ENCODE measurements around the gene TES.

DNA sequence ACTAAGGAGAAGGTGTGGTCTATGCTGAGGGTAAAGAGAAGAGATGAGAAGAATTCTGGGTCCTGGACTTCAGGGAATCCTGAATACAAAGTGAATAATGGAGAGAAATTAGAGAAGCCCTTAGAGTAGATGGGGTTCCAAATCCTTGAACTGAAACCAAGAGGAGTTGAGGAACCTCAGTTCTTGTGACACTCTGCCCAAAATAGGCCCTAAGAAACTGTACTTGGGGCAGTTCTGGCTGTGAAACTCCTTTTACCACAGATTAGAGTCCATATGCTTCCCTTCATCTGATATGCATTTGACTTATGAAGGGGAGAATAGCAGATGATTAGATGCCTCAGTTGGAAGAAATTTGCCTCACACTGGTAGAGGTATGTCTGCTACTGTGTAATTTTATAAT is 19.0 kb downstream of the TES start:
- TF ChIP-seq ASH2L (IDR thresholded peaks at IDR 0.05; ENCODE audit: low read length) (no peak), CREB1 (IDR thresholded peaks at IDR 0.05) (no peak), POLR2AphosphoS5 (IDR thresholded peaks at IDR 0.05; ENCODE audit: low read depth, low read length) (no peak), EZH2 (IDR thresholded peaks at IDR 0.05; ENCODE audit: low read depth, low read length, severe bottlenecking) (no peak), GABPA (IDR thresholded peaks at IDR 0.05; ENCODE audit: borderline replicate concordance, insufficient read depth, low read length) (no peak), POLR2A (IDR thresholded peaks at IDR 0.05; ENCODE audit: control extremely low read depth in 1 of 2, low read depth in 2 of 2, low read length in 2 of 2) (no peak)
- TF ChIP-seq, protein P1, sequence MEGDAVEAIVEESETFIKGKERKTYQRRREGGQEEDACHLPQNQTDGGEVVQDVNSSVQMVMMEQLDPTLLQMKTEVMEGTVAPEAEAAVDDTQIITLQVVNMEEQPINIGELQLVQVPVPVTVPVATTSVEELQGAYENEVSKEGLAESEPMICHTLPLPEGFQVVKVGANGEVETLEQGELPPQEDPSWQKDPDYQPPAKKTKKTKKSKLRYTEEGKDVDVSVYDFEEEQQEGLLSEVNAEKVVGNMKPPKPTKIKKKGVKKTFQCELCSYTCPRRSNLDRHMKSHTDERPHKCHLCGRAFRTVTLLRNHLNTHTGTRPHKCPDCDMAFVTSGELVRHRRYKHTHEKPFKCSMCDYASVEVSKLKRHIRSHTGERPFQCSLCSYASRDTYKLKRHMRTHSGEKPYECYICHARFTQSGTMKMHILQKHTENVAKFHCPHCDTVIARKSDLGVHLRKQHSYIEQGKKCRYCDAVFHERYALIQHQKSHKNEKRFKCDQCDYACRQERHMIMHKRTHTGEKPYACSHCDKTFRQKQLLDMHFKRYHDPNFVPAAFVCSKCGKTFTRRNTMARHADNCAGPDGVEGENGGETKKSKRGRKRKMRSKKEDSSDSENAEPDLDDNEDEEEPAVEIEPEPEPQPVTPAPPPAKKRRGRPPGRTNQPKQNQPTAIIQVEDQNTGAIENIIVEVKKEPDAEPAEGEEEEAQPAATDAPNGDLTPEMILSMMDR (IDR thresholded peaks at IDR 0.05; ENCODE audit: control extremely low read depth in 1 of 3, insufficient read depth in 1 of 3, low read depth in 1 of 3, low read length in 3 of 3), result no peak
